Measurements from ENCODE around the gene PKN1.
A peak's percentile ranks its signal among the peaks of the same experiment; 100 is the strongest.

PKN1 gene

GRCh38 chr19:14407605-14408484 lies 25.3 kb upstream of the PKN1 start:
- DNase-seq, result no peak

GRCh38 chr19:14408491-14409145 lies 24.5 kb upstream of the PKN1 start:
- no peak for DNase-seq

GRCh38 chr19:14409146-14410023 lies 23.7 kb upstream of the PKN1 start:
- DNase-seq, result no peak

- no peak for DNase-seq
Measured at GRCh38 chr19:14410091-14411051, 22.7 kb upstream of the PKN1 start.

- DNase-seq, result no peak
Measured at GRCh38 chr19:14411161-14411937, 21.8 kb upstream of the PKN1 start.

- DNase-seq, result no peak
Measured at GRCh38 chr19:14411938-14412245, 21.2 kb upstream of the PKN1 start.

GRCh38 chr19:14412324-14412995 lies 20.6 kb upstream of the PKN1 start:
- DNase-seq, result no peak

- no peak for DNase-seq
Measured at GRCh38 chr19:14412996-14413692, 20.0 kb upstream of the PKN1 start.

GRCh38 chr19:14413693-14414181 lies 19.4 kb upstream of the PKN1 start:
- DNase-seq, result no peak

GRCh38 chr19:14414926-14415690 lies 18.0 kb upstream of the PKN1 start:
- DNase-seq, result no peak

- DNase-seq, result no peak
Measured at GRCh38 chr19:14416817-14417231, 16.3 kb upstream of the PKN1 start.

- no peak for DNase-seq
Measured at GRCh38 chr19:14418856-14419105, 14.3 kb upstream of the PKN1 start.

- peak; percentile 98 for DNase-seq
Measured at GRCh38 chr19:14419106-14419813, 13.8 kb upstream of the PKN1 start, which contains the start of gene DDX39A. Gene DDX39A (minus strand): TSS chr19:14419341. CDS start chr19:14413220, 6,121 bp downstream.

GRCh38 chr19:14425696-14426138 lies 7.4 kb upstream of the PKN1 start:
- no peak for DNase-seq

- DNase-seq, result no peak
Measured at GRCh38 chr19:14427461-14427860, 5.6 kb upstream of the PKN1 start.

- DNase-seq, result no peak
Measured at GRCh38 chr19:14428882-14429416, 4.2 kb upstream of the PKN1 start.

GRCh38 chr19:14430712-14431111 lies 2.4 kb upstream of the PKN1 start:
- DNase-seq, result no peak
